SH-SY5Y (cell line): Measurements from ENCODE around the gene ANGPTL4.

Experiments used
- GATA2 ChIP-seq: IDR thresholded peaks from 2 replicates; pipeline ENCODE4 v1.6.1; 2011; ENCODE audit warnings: mild to moderate bottlenecking, low read depth, low read length
- GATA3 ChIP-seq: IDR thresholded peaks from 2 replicates; pipeline ENCODE4 v1.6.1; 2011; ENCODE audit warnings: low read depth, mild to moderate bottlenecking, low read length, moderate library complexity

GRCh38 chr19:8386990-8387389, 23.0 kb downstream of the ANGPTL4 start:
- TF ChIP-seq GATA2 (no peak), GATA3 (no peak)
